ENCODE measurements around the gene AHCYL2. TPM values are rescaled to one million over a fixed set of nuclear protein-coding genes. Genes with fewer than 3 reads are reported as not detected.
"Not testable (repeated sequence)": the region's sequence is repeated elsewhere in the genome, so short reads cannot be mapped to it uniquely, and the experiment has no call there.

The AHCYL2 gene
- total RNA-seq, 4 donors from 2014 or later = 8.7 to 17.3 (median 14.2) TPM

DNA sequence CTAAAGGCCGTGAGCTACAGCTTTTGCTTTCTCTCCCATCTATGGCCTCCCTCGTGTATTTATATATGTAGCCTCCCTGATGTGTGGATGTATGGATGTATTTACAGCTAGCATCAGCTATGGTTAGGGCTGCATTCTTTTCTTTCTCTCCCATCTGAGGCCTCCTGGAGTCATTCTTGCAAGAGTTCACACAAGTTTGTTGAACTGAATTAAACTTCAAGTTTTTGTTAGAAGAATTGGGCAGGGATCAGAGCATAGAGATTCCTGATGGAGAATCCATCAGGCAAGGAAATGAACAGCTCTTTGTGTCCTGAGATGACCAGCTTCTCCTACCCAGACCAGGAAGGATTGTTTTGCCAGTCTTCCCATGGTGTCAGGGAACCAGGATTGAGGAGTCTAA, 60.3 kb downstream of the AHCYL2 start:
- no peak overlapping the region for H3K4me3 ChIP-seq
- H3K36me3 ChIP-seq = peaks cover 0 to 12% of the 10 kb centered on the region in 2 donors
- no peaks in the 10 kb centered on the region for H3K27me3 ChIP-seq
- H3K4me1 ChIP-seq = no peaks in the 10 kb centered on the region
- no peak overlapping the region for H3K27ac ChIP-seq
- ATAC-seq = no peak
- no peaks in the 10 kb centered on the region for H3K9me3 ChIP-seq
- no peak for TF ChIP-seq POLR2A (IDR thresholded peaks at IDR 0.05)
- TF ChIP-seq, protein P1, sequence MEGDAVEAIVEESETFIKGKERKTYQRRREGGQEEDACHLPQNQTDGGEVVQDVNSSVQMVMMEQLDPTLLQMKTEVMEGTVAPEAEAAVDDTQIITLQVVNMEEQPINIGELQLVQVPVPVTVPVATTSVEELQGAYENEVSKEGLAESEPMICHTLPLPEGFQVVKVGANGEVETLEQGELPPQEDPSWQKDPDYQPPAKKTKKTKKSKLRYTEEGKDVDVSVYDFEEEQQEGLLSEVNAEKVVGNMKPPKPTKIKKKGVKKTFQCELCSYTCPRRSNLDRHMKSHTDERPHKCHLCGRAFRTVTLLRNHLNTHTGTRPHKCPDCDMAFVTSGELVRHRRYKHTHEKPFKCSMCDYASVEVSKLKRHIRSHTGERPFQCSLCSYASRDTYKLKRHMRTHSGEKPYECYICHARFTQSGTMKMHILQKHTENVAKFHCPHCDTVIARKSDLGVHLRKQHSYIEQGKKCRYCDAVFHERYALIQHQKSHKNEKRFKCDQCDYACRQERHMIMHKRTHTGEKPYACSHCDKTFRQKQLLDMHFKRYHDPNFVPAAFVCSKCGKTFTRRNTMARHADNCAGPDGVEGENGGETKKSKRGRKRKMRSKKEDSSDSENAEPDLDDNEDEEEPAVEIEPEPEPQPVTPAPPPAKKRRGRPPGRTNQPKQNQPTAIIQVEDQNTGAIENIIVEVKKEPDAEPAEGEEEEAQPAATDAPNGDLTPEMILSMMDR (IDR thresholded peaks at IDR 0.05) = no peak
- no peak for TF ChIP-seq EP300 (IDR thresholded peaks at IDR 0.05)
- no peak for TF ChIP-seq POLR2AphosphoS5 (IDR thresholded peaks at IDR 0.05)
- WGBS, 2 donors (ENCODE audit: low coverage in 1 of 2) = 67 to 100% methylated on average over 1 to 2 of the region's 2 CpGs

DNA sequence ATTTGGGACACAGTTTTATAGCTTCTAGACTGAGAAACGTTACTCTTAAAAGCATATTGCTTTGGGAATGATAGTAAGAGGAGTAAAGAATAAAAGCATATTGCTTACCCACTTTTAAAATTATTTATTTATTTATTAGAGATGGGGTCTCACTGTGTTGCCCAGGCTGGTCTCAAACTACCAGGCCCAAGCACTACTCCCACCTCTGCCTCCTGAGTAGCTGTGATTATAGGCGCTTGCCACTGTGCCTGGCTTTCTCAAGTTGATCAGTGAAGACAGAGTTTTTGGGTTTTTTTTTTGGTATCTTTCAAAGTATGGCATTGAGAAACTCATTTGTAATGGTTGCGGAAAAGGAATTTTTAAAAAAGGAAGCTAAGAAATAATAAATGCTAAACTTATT, 68.0 kb downstream of the AHCYL2 start:
- H3K9me3 ChIP-seq = no peaks in the 10 kb centered on the region
- peaks cover 0 to 12% of the 10 kb centered on the region in 2 donors for H3K36me3 ChIP-seq
- no peak for ATAC-seq
- no peak for TF ChIP-seq POLR2A (IDR thresholded peaks at IDR 0.05)
- TF ChIP-seq, protein P1 (IDR thresholded peaks at IDR 0.05) = no peak
- WGBS, 2 donors (ENCODE audit: low coverage in 1 of 2) = 80 to 100% methylated on average over 2 to 3 of the region's 3 CpGs
- no peaks in the 10 kb centered on the region for H3K4me1 ChIP-seq
- H3K27ac ChIP-seq = no peak overlapping the region
- H3K4me3 ChIP-seq = no peak overlapping the region
- no peaks in the 10 kb centered on the region for H3K27me3 ChIP-seq

DNA sequence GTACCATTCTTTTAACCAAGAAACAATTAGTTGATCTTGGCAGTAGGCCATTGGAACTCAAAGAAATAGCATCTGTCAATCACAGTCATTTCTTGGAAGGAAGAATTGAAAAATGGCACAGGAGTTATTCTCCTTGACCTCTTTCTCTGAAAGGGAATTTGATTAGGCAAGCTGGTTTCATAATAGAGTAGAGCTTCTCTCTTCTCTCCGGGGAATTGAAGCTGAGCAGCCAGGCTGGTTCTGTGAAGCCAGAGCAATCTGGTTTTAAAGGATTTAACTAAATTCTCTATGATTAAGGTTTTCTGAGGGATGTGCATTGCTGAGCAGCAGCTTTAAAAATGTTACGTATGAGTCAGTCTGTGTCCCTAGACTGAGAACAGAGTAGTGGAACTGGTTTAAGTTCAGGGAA, 70.2 kb downstream of the AHCYL2 start:
- Histone ChIP-seq H3K9me3 (no peaks in the 10 kb centered on the region), H3K27me3 (no peaks in the 10 kb centered on the region), H3K27ac (no peak overlapping the region), H3K4me1 (no peaks in the 10 kb centered on the region), H3K4me3 (no peak overlapping the region), H3K36me3 (no peaks in the 10 kb centered on the region)
- TF ChIP-seq POLR2AphosphoS5 (IDR thresholded peaks at IDR 0.05) (no peak), EP300 (IDR thresholded peaks at IDR 0.05) (no peak)
- TF ChIP-seq, protein P1 (IDR thresholded peaks at IDR 0.05) = no peak
- peak; percentile 77 for ATAC-seq
- 32 to 52% methylated on average over 2 of the region's 2 CpGs for WGBS, 2 donors (ENCODE audit: low coverage in 1 of 2)

DNA sequence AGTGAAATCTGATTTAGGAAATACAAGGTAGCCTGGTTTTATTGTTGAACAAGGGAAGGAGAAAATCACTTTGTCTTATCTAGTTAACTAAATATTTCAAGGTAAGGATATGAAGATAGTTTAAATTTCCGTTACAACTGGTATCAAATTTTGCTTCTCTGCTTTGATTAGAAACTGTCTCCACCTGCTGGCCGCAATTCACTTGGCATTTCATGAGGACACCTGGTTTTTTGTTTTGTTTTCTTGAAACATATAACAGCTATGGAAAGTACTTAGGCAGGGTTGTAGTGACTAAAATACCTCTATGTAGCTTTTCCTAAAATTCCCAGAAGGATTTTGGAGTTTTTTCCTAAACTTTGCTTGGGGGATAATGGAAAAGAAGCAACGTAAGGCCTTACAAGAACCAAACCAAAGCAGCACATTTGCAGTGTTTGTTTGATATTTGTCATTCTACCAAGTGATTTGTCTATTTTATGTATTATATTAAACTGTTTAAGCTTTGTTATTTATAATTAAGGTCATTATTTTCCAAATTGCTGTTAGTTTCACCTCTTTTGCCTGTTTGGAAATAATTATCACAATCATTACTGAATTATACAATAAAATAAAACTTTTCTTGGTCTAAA, 73.6 kb downstream of the AHCYL2 start:
- 33 to 34% methylated on average over 3 of the region's 3 CpGs for WGBS, 2 donors (ENCODE audit: low coverage in 1 of 2)
- Histone ChIP-seq H3K9me3 (no peaks in the 10 kb centered on the region), H3K27ac (no peak overlapping the region), H3K27me3 (no peaks in the 10 kb centered on the region), H3K4me1 (no peaks in the 10 kb centered on the region), H3K36me3 (no peaks in the 10 kb centered on the region), H3K4me3 (no peak overlapping the region)
- TF ChIP-seq EP300 (IDR thresholded peaks at IDR 0.05) (no peak), POLR2AphosphoS5 (IDR thresholded peaks at IDR 0.05) (no peak), POLR2A (IDR thresholded peaks at IDR 0.05) (no peak)
- TF ChIP-seq, protein P1 (IDR thresholded peaks at IDR 0.05) = peak; percentile 56 to 67 (median 63)
- no peak for ATAC-seq

DNA sequence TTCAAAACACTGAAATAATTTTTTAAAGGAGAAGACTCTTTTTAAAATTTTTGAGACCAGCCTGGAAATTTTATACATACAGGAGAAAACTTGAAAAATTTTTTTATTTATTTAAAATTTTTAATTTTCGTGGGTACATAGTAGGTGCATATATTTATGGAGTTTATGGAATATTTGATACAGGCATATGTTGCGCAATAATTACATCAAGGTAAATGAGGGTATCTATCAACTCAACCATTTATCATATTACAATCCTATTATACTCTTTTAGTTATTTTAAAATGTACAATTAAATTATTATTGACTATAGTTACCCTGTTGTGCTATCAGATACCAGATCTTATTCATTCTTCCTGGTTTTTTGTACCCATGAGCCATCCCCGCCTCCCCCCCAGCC, 75.1 kb downstream of the AHCYL2 start:
- no peaks in the 10 kb centered on the region for H3K9me3 ChIP-seq
- no peak overlapping the region for H3K4me3 ChIP-seq
- H3K4me1 ChIP-seq = no peaks in the 10 kb centered on the region
- ATAC-seq = no peak
- WGBS, 2 donors (ENCODE audit: low coverage in 1 of 2) = 97 to 98% methylated on average over 3 of the region's 3 CpGs
- no peaks in the 10 kb centered on the region for H3K36me3 ChIP-seq
- no peak overlapping the region for H3K27ac ChIP-seq
- H3K27me3 ChIP-seq = no peaks in the 10 kb centered on the region
- no peak for TF ChIP-seq EP300 (IDR thresholded peaks at IDR 0.05)
- TF ChIP-seq, protein P1 (IDR thresholded peaks at IDR 0.05) = no peak

DNA sequence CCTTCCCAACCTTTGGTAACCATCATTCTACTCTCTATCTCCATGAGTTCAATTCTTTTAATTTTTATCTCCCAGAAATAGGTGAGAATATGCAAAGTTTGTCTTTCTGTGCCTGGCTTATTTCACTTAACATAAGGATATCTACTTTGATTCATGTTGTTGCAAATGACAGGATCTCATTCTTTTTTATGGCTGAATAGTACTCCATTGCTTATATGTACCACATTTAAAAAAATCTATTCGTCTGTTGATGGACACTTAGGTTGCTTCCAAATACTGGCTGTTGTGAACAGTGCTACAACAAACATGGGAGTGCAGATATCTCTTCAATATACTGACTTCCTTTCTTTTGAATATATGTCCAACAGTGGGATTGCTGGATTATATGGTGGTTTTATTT, 75.5 kb downstream of the AHCYL2 start:
- not testable (repeated sequence) for H3K27me3 ChIP-seq, H3K4me3 ChIP-seq, ATAC-seq, H3K4me1 ChIP-seq, H3K27ac ChIP-seq, H3K9me3 ChIP-seq, H3K36me3 ChIP-seq
- WGBS, 2 donors (ENCODE audit: low coverage in 1 of 2) = 94 to 100% methylated on average over 1 of the region's 1 CpG

All from gastroesophageal sphincter (tissue), 4 donors.